Right lobe of liver (tissue), 6 donors: ENCODE data around the gene VPS52. TPM values are rescaled to one million over a fixed set of nuclear protein-coding genes. Genes with fewer than 3 reads are reported as not detected.
"Not testable (repeated sequence)": the region's sequence is repeated elsewhere in the genome, so short reads cannot be mapped to it uniquely, and the experiment has no call there.

ENCODE experiments used
- ATAC-seq, 4 donors: fragments of 200-7000 bp; cut with Tn5 transposase; one replicate each; pipeline ENCODE4 v1.9.1; 2020; ENCODE audit warnings: mild to moderate bottlenecking in 4 of 4, moderate library complexity in 4 of 4
- DNase-seq, 3 donors: peaks; one replicate each; pipeline ENCODE4 v3.0.0-alpha.2; 2020
- H3K27ac ChIP-seq, 3 donors: fragments of 200-600 bp; one replicate each; pipeline ENCODE4 v1.8.0; 2022
- H3K27me3 ChIP-seq, 2 donors: fragments of 200-600 bp; one replicate each; pipeline ENCODE4 v1.8.0; 2022
- H3K36me3 ChIP-seq, 4 donors: fragments of 200-600 bp; sonication (generic) in 1 of 4; one replicate each; pipeline versions ENCODE4 v1.5.1 to v1.8.0; 2017 to 2022; ENCODE audit warnings: control low read depth in 1 of 4
- H3K4me1 ChIP-seq, 4 donors: fragments of 200-600 bp; sonication (generic) in 1 of 4; one replicate each; pipeline versions ENCODE4 v1.5.1 to v1.8.0; 2017 to 2022; ENCODE audit warnings: control low read depth in 1 of 4
- H3K4me3 ChIP-seq, 3 donors: fragments of 200-600 bp; one replicate each; pipeline ENCODE4 v1.8.0; 2022
- H3K9me3 ChIP-seq, 4 donors: fragments of 200-600 bp; sonication (generic) in 1 of 4; one replicate each; pipeline versions ENCODE4 v1.5.1 to v1.8.0; 2017 to 2022; ENCODE audit warnings: control low read depth in 1 of 4
- POLR2A ChIP-seq: fragments of 450-650 bp; IDR thresholded peaks from one replicate; pipeline ENCODE4 v1.6.1; 2017; ENCODE audit warnings: antibody characterized with exemption, mild to moderate bottlenecking
- WGBS: methylation state at CpG from one replicate; pipeline ENCODE4 v1.1.6; 2018; ENCODE audit warnings: low coverage, low lambda C conversion rate; ENCODE audit not compliant: insufficient coverage; ENCODE audit errors: missing lambda C conversion rate; 5-methylcytosine and 5-hydroxymethylcytosine counted together
- intact Hi-C, 2 donors: fragments of 100-400 bp; cut with DNase I; formaldehyde crosslinking; loops; one replicate each; pipeline versions ENCODE4 v1.11.2 to v1.14.1; 2022
- total RNA-seq, 6 experiments: library from RNA; depleted of rRNA in 2 of 6; stranded (reverse); fragments of >200 nt in 2 of 6; fragmentation: NEBNext Ultra II Directional in 3 of 6; extraction: Animal tissue kit (Norgen Biotek cat#: 25700) in 3 of 6; gene quantifications; one replicate each; pipeline versions ENCODE4 v1.1.0 to v1.2.4, GENCODE V29; 2016 to 2023
- TF ChIP-seq, protein P1 (sequence below), 4 donors: fragments of 200-600 bp in 3 of 4; fragments of 450-650 bp in 1 of 4; IDR thresholded peaks; one replicate each; pipeline versions ENCODE4 v1.5.1 to v1.8.0; 2016 to 2022; ENCODE audit warnings: antibody characterized with exemption in 4 of 4, mild to moderate bottlenecking in 2 of 4
- donor health status: DM: no; HTN: yes; CAD: no.
- donor health status: DM: no; HTN: no; CAD: no.
- donor health status: DM: no; HTN: no; CAD: no.
- donor health status: DM: no; HTN: yes; CAD: no.
- donor health status: DM: no; HTN: yes; CAD: no.

VPS52 gene
- total RNA-seq, 6 experiments from 2014 or later, result 16.4 to 35.1 (median 27.5) TPM

DNA sequence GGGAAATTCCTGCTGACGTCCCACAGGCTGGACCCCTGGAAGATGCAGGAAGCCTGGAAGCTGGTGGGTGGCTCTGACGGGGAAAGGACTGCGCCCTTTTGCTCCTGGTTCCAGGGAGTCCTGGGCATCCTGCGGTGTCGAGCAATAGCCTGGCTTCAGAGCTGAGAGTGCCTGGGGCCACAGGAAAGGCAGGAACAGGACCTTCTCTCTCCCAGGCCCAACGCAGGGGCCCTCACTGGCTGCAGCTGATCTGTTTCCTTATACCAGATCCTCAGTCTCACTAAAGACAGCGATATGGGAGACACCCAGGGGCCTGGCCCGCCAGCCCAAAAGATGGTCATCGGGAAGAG is 6.7 kb upstream of the VPS52 start:
- WGBS, result 51% methylated on average over 4 of the region's 9 CpGs
- intact Hi-C loops, result no loop called here
- H3K4me3 ChIP-seq, result no peak overlapping the region
- TF ChIP-seq, protein P1, sequence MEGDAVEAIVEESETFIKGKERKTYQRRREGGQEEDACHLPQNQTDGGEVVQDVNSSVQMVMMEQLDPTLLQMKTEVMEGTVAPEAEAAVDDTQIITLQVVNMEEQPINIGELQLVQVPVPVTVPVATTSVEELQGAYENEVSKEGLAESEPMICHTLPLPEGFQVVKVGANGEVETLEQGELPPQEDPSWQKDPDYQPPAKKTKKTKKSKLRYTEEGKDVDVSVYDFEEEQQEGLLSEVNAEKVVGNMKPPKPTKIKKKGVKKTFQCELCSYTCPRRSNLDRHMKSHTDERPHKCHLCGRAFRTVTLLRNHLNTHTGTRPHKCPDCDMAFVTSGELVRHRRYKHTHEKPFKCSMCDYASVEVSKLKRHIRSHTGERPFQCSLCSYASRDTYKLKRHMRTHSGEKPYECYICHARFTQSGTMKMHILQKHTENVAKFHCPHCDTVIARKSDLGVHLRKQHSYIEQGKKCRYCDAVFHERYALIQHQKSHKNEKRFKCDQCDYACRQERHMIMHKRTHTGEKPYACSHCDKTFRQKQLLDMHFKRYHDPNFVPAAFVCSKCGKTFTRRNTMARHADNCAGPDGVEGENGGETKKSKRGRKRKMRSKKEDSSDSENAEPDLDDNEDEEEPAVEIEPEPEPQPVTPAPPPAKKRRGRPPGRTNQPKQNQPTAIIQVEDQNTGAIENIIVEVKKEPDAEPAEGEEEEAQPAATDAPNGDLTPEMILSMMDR (IDR thresholded peaks at IDR 0.05), result no peak
- no peak for TF ChIP-seq POLR2A
- peaks cover 0 to 43% (median 6%) of the 10 kb centered on the region in 4 donors for H3K36me3 ChIP-seq
- DNase-seq, result no peak
- no peak for ATAC-seq
- H3K27me3 ChIP-seq, result no peaks in the 10 kb centered on the region
- H3K9me3 ChIP-seq, result no peaks in the 10 kb centered on the region
- no peak overlapping the region for H3K27ac ChIP-seq
- peaks cover 2 to 32% (median 19%) of the 10 kb centered on the region in 4 donors for H3K4me1 ChIP-seq

DNA sequence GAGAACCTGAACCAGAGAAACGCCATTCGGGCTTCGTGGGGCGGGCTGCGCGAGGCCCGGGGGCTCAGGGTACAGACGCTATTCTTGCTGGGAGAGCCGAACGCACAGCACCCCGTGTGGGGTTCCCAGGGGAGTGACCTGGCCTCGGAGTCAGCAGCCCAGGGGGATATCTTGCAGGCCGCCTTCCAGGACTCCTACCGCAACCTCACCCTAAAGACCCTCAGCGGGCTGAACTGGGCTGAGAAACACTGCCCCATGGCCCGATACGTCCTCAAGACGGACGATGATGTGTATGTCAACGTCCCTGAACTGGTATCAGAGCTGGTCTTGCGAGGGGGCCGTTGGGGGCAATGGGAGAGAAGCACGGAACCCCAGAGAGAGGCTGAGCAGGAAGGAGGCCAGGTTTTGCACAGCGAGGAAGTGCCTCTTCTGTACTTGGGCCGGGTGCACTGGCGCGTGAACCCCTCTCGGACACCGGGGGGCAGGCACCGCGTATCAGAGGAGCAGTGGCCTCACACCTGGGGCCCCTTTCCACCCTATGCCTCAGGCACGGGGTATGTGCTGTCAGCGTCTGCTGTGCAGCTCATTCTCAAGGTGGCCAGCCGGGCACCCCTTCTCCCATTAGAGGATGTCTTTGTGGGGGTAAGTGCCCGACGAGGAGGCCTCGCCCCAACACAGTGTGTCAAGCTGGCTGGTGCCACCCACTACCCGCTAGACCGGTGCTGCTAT is 6.2 kb upstream of the VPS52 start:
- Histone ChIP-seq H3K4me3 (peak overlapping the region; percentile 44 to 66 (median 56)), H3K9me3 (no peaks in the 10 kb centered on the region), H3K36me3 (peaks cover 0 to 40% (median 6%) of the 10 kb centered on the region in 4 donors), H3K27me3 (no peaks in the 10 kb centered on the region), H3K27ac (peak overlapping the region; percentile 36 to 72 (median 61)), H3K4me1 (peaks cover 2 to 36% (median 20%) of the 10 kb centered on the region in 4 donors)
- TF ChIP-seq POLR2A, result no peak
- TF ChIP-seq, protein P1 (IDR thresholded peaks at IDR 0.05), result no peak
- intact Hi-C loops, result no loop called here
- peak in 1 of 3 donors; percentile 30 for DNase-seq
- peak in 1 of 4 donors; percentile 12 for ATAC-seq
- 66% methylated on average over 6 of the region's 39 CpGs for WGBS

DNA sequence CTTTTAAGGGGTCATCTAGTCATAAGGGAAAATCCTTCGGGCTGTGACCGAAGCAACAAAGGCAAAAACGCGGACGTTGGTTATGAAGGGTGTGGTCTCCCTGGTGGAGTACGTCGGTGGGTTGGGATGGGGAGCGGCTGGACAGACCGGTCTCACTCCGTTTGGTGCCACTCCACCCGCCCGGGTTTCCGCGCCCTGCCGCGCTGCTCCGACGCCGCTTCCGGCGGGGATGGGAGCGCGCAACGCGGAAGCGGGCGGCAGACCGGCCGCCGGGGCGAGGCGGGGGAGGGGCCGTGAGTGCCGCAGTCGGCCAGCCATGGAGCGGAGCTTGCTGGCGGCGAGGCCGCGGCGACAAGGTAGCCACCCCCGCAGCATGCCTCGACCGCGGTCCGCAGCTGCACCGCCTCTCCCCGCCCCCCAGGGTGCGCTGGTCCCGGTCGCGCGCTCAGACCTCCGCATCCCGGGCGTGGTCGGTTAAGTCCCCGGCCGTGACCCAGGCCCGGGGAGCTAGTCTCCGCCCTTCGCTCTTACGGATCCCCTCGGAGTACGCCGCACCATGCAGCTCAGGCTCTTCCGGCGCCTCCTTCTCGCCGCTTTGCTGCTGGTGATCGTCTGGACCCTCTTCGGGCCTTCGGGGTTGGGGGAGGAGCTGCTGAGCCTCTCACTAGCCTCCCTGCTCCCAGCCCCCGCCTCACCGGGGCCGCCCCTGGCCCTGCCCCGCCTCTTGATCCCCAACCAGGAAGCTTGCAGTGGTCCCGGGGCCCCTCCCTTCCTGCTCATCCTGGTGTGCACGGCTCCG is 5.4 kb upstream of the VPS52 start, which contains the start of gene B3GALT4:
B3GALT4 (plus strand) TSS at position 260 of the 799 bp plus-strand sequence; CDS start at position 557, 297 bp downstream.
- intact Hi-C loops, result no loop called here
- peak; percentile 53 to 77 (median 60) for ATAC-seq
- peak within 1 kb of the TSS; percentile 36 to 72 (median 61) for H3K27ac ChIP-seq
- no peaks in the 10 kb centered on the region for H3K27me3 ChIP-seq
- TF ChIP-seq, protein P1 (IDR thresholded peaks at IDR 0.05), result peak; percentile 37 to 48 (median 44)
- TF ChIP-seq POLR2A, result peak; percentile 57
- H3K4me1 ChIP-seq, result peaks cover 2 to 41% (median 21%) of the 10 kb centered on the region in 4 donors
- WGBS, result 13% methylated on average over 24 of the region's 80 CpGs
- DNase-seq, result peak; percentile 70 to 79 (median 71)
- H3K4me3 ChIP-seq, result peak within 1 kb of the TSS; percentile 44 to 66 (median 56)
- H3K36me3 ChIP-seq, result peaks cover 0 to 33% (median 6%) of the 10 kb centered on the region in 4 donors
- H3K9me3 ChIP-seq, result no peaks in the 10 kb centered on the region

DNA sequence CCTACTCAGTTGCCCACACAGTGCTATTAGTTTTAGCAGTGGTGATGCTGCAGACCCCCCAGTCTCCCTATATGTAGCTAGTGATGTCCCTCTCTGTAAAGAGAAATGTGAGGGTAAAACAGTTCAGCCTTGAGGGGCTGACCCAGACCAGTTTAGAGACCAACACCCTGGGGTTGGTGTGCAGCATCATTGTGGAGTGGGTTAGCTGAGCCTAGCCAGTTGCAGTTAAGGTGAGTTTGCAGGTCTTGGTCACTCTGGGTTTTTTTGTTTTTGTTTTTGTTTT is 4.8 kb upstream of the VPS52 start:
- peaks cover 0 to 33% (median 6%) of the 10 kb centered on the region in 4 donors for H3K36me3 ChIP-seq
- peak overlapping the region; percentile 36 to 72 (median 61) for H3K27ac ChIP-seq
- peaks cover 2 to 41% (median 21%) of the 10 kb centered on the region in 4 donors for H3K4me1 ChIP-seq
- DNase-seq, result no peak
- TF ChIP-seq, protein P1 (IDR thresholded peaks at IDR 0.05), result no peak
- no peak for TF ChIP-seq POLR2A
- no peaks in the 10 kb centered on the region for H3K9me3 ChIP-seq
- no peak for ATAC-seq
- intact Hi-C loops, result no loop called here
- H3K4me3 ChIP-seq, result peak overlapping the region; percentile 44 to 66 (median 56)
- H3K27me3 ChIP-seq, result no peaks in the 10 kb centered on the region

DNA sequence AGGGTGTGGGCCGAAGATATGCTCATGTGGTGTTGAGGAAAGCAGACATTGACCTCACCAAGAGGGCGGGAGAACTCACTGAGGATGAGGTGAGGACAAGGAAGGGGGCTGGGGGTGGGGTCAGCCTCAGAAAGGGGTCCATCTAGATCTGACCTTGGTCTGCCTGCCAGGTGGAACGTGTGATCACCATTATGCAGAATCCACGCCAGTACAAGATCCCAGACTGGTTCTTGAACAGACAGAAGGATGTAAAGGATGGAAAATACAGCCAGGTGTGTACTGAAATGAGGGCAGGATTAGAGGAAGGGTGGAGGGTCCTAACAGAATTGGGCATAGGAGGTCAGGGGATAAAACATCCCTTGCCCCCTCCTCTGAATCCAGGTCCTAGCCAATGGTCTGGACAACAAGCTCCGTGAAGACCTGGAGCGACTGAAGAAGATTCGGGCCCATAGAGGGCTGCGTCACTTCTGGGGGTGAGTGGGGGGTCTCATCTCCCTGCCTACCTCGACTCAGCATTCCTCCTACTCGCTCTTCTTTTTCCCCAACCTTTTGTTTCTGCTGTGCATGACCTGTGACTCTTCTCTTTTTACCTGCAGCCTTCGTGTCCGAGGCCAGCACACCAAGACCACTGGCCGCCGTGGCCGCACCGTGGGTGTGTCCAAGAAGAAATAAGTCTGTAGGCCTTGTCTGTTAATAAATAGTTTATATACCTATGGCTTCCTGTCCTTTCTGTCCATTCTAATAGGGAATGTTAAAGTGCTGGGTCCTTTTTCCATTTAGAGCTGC is 4.3 kb upstream of the VPS52 start:
- Histone ChIP-seq H3K36me3 (peaks cover 0 to 33% (median 6%) of the 10 kb centered on the region in 4 donors), H3K27ac (peak overlapping the region in 1 of 3 donors; percentile 61), H3K4me3 (peak overlapping the region in 2 of 3 donors; percentile 44 to 66), H3K4me1 (peaks cover 2 to 42% (median 21%) of the 10 kb centered on the region in 4 donors)
- H3K9me3 ChIP-seq, H3K27me3 ChIP-seq, DNase-seq, ATAC-seq, intact Hi-C loops: not testable (repeated sequence)
- 68% methylated on average over 8 of the region's 16 CpGs for WGBS
